ENCODE results near the gene PRKG1. TPM values are rescaled to one million over a fixed set of nuclear protein-coding genes. Genes with fewer than 3 reads are reported as not detected.

Gene PRKG1
- total and polyA plus RNA-seq, 2 of the 8 experiments (the other 6 are each of a cell fraction or from before 2014, with no cell fraction given): 4.2 to 15.2 TPM

GRCh38 chr10:52172581-52172980 lies 1098.3 kb downstream of the PRKG1 start:
- Histone ChIP-seq H2BK120ac (replicated peaks; ENCODE audit: low read depth, low read length) (no peak overlapping the region), H4K20me1 (replicated peaks in 1 of 2; ENCODE audit: control insufficient read depth in 1 of 2, insufficient read depth in 2 of 2, low read length in 2 of 2) (no peaks in the 10 kb centered on the region), H3K4me3 (ENCODE audit: extremely low read depth in 1 of 4, insufficient read depth in 2 of 4, low read depth in 3 of 4, low read length in 4 of 4) (no peak overlapping the region), H2AFZ (ENCODE audit: low read length) (no peak overlapping the region), H3K23ac (ENCODE audit: insufficient read length) (no peak overlapping the region), H3K4me2 (ENCODE audit: insufficient read depth in 1 of 2, low read depth in 2 of 2, low read length in 2 of 2) (no peak overlapping the region; a peak in 1 of 4 replicates), H3K27ac (ENCODE audit: low read depth, low read length) (no peak overlapping the region), H3K4ac (replicated peaks; ENCODE audit: insufficient read length, low read depth, low read length) (no peak overlapping the region), H4K91ac (replicated peaks; ENCODE audit: insufficient read length, low read length) (no peak overlapping the region), H2BK15ac (ENCODE audit: low read length) (no peak overlapping the region), H3K36me3 (ENCODE audit: control insufficient read depth in 2 of 4, insufficient read depth in 4 of 4, low read length in 3 of 4) (no peaks in the 10 kb centered on the region), H2BK20ac (ENCODE audit: low read length) (no peak overlapping the region), H3K9ac (replicated peaks in 1 of 4; ENCODE audit: extremely low read depth in 1 of 4, low read depth in 3 of 4, low read length in 3 of 4) (no peak overlapping the region), H3K9me3 (ENCODE audit: insufficient read depth in 2 of 2, low read depth in 1 of 2, low read length in 1 of 2) (no peaks in the 10 kb centered on the region), H4K8ac (ENCODE audit: extremely low read depth, insufficient read depth, low read length) (no peak overlapping the region), H4K5ac (ENCODE audit: insufficient read length, low read depth, low read length) (no peak overlapping the region), H3K4me1 (replicated peaks in 1 of 4; ENCODE audit: control insufficient read depth in 3 of 4, insufficient read depth in 4 of 4, low read length in 3 of 4) (peaks cover 0 to 4% (median 3%) of the 10 kb centered on the region in 4 experiments; a peak in 3 of 7 replicates), H3K79me2 (ENCODE audit: control insufficient read depth in 1 of 2, insufficient read depth in 2 of 2, low read length in 2 of 2) (no peaks in the 10 kb centered on the region), H2BK12ac (ENCODE audit: low read depth, low read length) (no peak overlapping the region), H3K79me1 (ENCODE audit: low read depth, low read length) (no peaks in the 10 kb centered on the region), H2AK5ac (ENCODE audit: low read depth, low read length) (no peak overlapping the region), H2BK5ac (ENCODE audit: low read depth, low read length) (no peak overlapping the region), H3K14ac (ENCODE audit: insufficient read length) (no peak overlapping the region), H3K27me3 (replicated peaks in 1 of 4; ENCODE audit: control insufficient read depth in 3 of 4, extremely low read depth in 1 of 4, insufficient read depth in 3 of 4, low read length in 3 of 4) (no peaks in the 10 kb centered on the region), H3K18ac (ENCODE audit: extremely low read depth, low read length) (no peak overlapping the region), H3K23me2 (ENCODE audit: low read depth, low read length) (no peaks in the 10 kb centered on the region), H3K56ac (replicated peaks; ENCODE audit: insufficient read length, low read depth, low read length) (no peak overlapping the region)
- DNase-seq (ENCODE audit: low read depth in 1 of 2, low spot score in 2 of 2): no peak
- no peak for FAIRE-seq
- TF ChIP-seq JUND (IDR thresholded peaks at IDR 0.05; ENCODE audit: low read length) (no peak), CTCF (IDR thresholded peaks at IDR 0.05; ENCODE audit: control extremely low read depth in 1 of 3, insufficient read depth in 1 of 3, low read depth in 1 of 3, low read length in 3 of 3) (peak in 1 of 3 experiments; percentile 48; a peak in 2 of 4 replicates), KDM4A (IDR thresholded peaks at IDR 0.05; ENCODE audit: low read depth, low read length, severe bottlenecking) (no peak), RAD21 (IDR thresholded peaks at IDR 0.05 in 1 of 2, conservative IDR thresholded peaks at IDR 0.05 in 1 of 2; ENCODE audit: low read depth in 2 of 2, low read length in 2 of 2) (peak; percentile 25 to 42; a peak in 2 of 4 replicates), CEBPB (IDR thresholded peaks at IDR 0.05; ENCODE audit: low read depth, low read length) (peak; percentile 59; the same call in 1 of the 2 replicates)
- WGBS, 2 experiments (ENCODE audit: extremely low coverage in 1 of 2, insufficient coverage in 1 of 2, insufficient read length in 1 of 2, insufficient replicate concordance in 2 of 2, low coverage in 1 of 2, low lambda C conversion rate in 2 of 2, missing lambda C conversion rate in 1 of 2): 73% methylated on average over 1 of the region's 1 CpG; no CpG with 5 or more reads in 1 of the 2 experiments
- ChIA-PET CTCF (ENCODE audit: partially characterized antibody) (interaction anchor here (0.9 to 1.9 kb wide), 6 partner anchors 11 to 316 kb away, joined by 3 to 7 read pairs (median 3); no protein-coding TSS in a partner anchor), POLR2A (ENCODE audit: partially characterized antibody) (no interaction called here)

All from H1 (cell line).